ENCODE measurements around the gene IRF2.

Gene IRF2

DNA sequence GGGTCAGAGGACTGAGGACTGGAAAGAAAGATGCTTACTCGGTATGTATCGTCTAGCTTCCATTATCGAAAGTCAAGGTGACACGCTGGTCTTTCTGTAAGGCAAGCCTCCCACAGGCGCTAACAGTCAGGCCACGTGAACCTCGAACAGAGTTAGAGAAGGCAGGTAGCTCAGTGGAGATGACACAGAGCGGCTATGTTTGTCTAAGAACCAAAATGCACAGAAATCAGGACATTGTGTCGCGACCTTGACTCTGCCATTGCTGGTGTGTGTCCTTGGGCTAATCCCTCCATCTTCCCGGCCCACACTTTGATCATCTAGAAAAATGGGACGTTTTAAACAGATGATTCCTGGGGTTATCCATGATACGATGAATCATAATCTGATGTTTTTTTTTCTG lies 40.3 kb downstream of the IRF2 start:
- Histone ChIP-seq H3K27me3 (replicated peaks; ENCODE audit: control insufficient read depth, insufficient read depth, low read length) (no peaks in the 10 kb centered on the region), H3K36me3 (ENCODE audit: control insufficient read depth, insufficient read depth, low read length) (peaks cover 4% of the 10 kb centered on the region), H3K4me3 (replicated peaks; ENCODE audit: low read depth, low read length) (no peak overlapping the region)
- DNase-seq (ENCODE audit: extremely low read depth, insufficient read length): no peak
- TF ChIP-seq, protein P1, sequence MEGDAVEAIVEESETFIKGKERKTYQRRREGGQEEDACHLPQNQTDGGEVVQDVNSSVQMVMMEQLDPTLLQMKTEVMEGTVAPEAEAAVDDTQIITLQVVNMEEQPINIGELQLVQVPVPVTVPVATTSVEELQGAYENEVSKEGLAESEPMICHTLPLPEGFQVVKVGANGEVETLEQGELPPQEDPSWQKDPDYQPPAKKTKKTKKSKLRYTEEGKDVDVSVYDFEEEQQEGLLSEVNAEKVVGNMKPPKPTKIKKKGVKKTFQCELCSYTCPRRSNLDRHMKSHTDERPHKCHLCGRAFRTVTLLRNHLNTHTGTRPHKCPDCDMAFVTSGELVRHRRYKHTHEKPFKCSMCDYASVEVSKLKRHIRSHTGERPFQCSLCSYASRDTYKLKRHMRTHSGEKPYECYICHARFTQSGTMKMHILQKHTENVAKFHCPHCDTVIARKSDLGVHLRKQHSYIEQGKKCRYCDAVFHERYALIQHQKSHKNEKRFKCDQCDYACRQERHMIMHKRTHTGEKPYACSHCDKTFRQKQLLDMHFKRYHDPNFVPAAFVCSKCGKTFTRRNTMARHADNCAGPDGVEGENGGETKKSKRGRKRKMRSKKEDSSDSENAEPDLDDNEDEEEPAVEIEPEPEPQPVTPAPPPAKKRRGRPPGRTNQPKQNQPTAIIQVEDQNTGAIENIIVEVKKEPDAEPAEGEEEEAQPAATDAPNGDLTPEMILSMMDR (IDR thresholded peaks at IDR 0.05; ENCODE audit: insufficient read depth, low read length, poor library complexity, severe bottlenecking): no peak

GRCh38 chr4:184433258-184433892 lies 41.0 kb downstream of the IRF2 start:
- no peaks in the 10 kb centered on the region for H3K27me3 ChIP-seq (replicated peaks; ENCODE audit: control insufficient read depth, insufficient read depth, low read length)
- peaks cover 5% of the 10 kb centered on the region for H3K36me3 ChIP-seq (ENCODE audit: control insufficient read depth, insufficient read depth, low read length)
- TF ChIP-seq, protein P1 (IDR thresholded peaks at IDR 0.05; ENCODE audit: insufficient read depth, low read length, poor library complexity, severe bottlenecking): no peak
- no peak overlapping the region for H3K4me3 ChIP-seq (replicated peaks; ENCODE audit: low read depth, low read length)
- DNase-seq (ENCODE audit: extremely low read depth, insufficient read length): no peak

- TF ChIP-seq, protein P1 (IDR thresholded peaks at IDR 0.05; ENCODE audit: insufficient read depth, low read length, poor library complexity, severe bottlenecking): no peak
- Histone ChIP-seq H3K4me3 (replicated peaks; ENCODE audit: low read depth, low read length) (no peak overlapping the region), H3K27me3 (replicated peaks; ENCODE audit: control insufficient read depth, insufficient read depth, low read length) (no peaks in the 10 kb centered on the region), H3K36me3 (ENCODE audit: control insufficient read depth, insufficient read depth, low read length) (peaks cover 8% of the 10 kb centered on the region)
- DNase-seq (ENCODE audit: extremely low read depth, insufficient read length): no peak
These were observed 42.0 kb downstream of the IRF2 start for GRCh38 chr4:184432127-184432922.

DNA sequence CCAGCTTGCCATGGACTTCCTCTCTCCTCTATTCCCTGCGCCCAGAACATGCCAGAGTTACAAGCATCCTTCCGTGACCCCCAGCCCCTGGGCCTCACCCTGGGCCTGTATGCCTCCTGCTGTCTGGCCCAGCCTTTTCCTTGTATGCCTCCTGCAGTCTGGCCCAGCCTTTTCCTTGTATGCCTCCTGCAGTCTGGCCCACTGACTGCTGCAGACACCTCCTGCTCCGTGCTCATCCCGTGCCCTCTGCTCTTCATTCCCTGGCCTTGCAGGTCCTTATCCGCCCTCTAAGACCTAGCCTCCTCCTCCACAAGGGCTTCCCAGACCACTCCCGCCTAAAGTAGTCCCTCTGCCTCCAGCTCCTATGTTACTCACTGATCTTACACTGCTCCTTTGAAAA lies 44.2 kb downstream of the IRF2 start:
- no peak for DNase-seq (ENCODE audit: extremely low read depth, insufficient read length)
- TF ChIP-seq, protein P1 (IDR thresholded peaks at IDR 0.05; ENCODE audit: insufficient read depth, low read length, poor library complexity, severe bottlenecking): no peak
- peaks cover 17% of the 10 kb centered on the region for H3K36me3 ChIP-seq (ENCODE audit: control insufficient read depth, insufficient read depth, low read length)
- no peaks in the 10 kb centered on the region for H3K27me3 ChIP-seq (replicated peaks; ENCODE audit: control insufficient read depth, insufficient read depth, low read length)
- H3K4me3 ChIP-seq (replicated peaks; ENCODE audit: low read depth, low read length): no peak overlapping the region

GRCh38 chr4:184428787-184429186 lies 45.6 kb downstream of the IRF2 start:
- Histone ChIP-seq H3K27me3 (replicated peaks; ENCODE audit: control insufficient read depth, insufficient read depth, low read length) (no peaks in the 10 kb centered on the region), H3K4me3 (replicated peaks; ENCODE audit: low read depth, low read length) (no peak overlapping the region), H3K36me3 (ENCODE audit: control insufficient read depth, insufficient read depth, low read length) (peaks cover 24% of the 10 kb centered on the region)
- DNase-seq (ENCODE audit: extremely low read depth, insufficient read length): no peak
- TF ChIP-seq, protein P1 (IDR thresholded peaks at IDR 0.05; ENCODE audit: insufficient read depth, low read length, poor library complexity, severe bottlenecking): no peak

All from GM06990 (cell line).